Measurements from ENCODE around the gene SSBP4. TPM values are rescaled to one million over a fixed set of nuclear protein-coding genes. Genes with fewer than 3 reads are reported as not detected.

SSBP4 gene
- total RNA-seq, 1 donor from 2014 or later = 119 TPM

DNA sequence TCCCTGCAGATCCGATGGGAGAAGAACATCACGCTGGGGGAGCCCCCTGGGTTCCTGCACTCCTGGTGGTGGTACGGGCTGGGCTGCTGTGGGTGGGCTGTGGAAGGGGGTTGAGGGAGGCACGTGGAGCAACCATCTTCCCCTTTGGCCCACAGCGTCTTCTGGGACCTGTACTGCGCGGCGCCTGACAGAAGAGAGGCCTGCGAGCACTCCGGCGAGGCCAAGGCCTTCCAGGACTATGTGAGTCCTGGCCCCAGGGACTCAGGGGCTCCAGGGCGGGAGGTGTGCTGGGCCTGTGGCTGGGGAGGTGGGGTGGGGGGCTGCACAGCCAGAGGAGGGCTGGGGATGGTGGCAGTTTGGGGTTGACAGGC lies 8.5 kb downstream of the SSBP4 start:
- no peak for DNase-seq (ENCODE audit: low read depth)
- TF ChIP-seq, protein P1, sequence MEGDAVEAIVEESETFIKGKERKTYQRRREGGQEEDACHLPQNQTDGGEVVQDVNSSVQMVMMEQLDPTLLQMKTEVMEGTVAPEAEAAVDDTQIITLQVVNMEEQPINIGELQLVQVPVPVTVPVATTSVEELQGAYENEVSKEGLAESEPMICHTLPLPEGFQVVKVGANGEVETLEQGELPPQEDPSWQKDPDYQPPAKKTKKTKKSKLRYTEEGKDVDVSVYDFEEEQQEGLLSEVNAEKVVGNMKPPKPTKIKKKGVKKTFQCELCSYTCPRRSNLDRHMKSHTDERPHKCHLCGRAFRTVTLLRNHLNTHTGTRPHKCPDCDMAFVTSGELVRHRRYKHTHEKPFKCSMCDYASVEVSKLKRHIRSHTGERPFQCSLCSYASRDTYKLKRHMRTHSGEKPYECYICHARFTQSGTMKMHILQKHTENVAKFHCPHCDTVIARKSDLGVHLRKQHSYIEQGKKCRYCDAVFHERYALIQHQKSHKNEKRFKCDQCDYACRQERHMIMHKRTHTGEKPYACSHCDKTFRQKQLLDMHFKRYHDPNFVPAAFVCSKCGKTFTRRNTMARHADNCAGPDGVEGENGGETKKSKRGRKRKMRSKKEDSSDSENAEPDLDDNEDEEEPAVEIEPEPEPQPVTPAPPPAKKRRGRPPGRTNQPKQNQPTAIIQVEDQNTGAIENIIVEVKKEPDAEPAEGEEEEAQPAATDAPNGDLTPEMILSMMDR (conservative IDR thresholded peaks at IDR 0.05; ENCODE audit: low read depth, low read length) = no peak
- no peak overlapping the region for H3K4me3 ChIP-seq (ENCODE audit: low read depth, low read length)

- DNase-seq (ENCODE audit: low read depth) = no peak
- H3K4me3 ChIP-seq (ENCODE audit: low read depth, low read length) = no peak overlapping the region
- TF ChIP-seq, protein P1 (conservative IDR thresholded peaks at IDR 0.05; ENCODE audit: low read depth, low read length) = no peak
Observed at GRCh38 chr19:18428173-18428786, 9.1 kb downstream of the SSBP4 start.

DNA sequence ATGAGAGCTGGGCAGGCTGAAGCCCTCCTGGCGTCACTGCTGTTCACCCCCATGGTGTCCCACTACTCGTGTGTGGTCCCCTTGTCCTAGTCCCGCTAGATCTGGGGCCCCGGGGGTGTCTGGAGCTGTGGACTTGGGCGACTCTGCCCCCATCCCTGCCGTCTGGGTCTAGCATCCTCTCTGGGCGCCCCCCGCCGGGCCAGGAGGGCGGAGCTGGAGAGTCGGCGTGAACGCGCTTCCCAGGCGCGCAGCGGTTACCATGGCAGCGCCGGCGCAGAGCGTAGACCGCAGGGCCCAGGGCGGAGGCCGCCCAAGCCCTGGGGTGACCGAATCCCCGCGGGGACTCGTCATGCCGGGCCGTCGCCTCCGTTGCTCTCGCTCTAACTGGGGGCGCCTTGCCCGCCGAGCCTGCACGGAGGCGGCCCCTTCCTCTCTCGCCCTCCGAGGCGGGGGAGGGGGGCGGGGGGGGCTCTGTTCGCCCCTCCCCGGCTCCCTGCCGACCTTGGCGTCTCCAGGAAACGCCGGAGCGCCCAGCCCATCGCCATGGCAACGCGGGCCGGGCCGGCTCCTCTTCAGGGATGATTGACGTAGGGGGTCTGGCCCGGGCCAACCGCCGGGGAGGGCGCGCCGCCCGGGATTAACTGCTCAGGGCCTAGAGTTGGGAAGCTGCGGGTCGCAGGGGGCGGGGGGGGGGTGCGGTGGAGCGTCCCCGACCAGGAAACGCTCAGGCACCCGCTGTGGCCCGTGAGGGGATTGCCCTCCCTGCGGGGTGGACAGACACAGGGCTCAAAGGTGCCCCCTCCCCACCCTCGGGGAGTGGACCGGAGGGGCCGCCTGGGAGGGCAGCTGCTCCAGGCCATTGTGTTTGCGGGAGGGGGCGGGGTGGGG lies 9.8 kb downstream of the SSBP4 start:
- TF ChIP-seq, protein P1 (conservative IDR thresholded peaks at IDR 0.05; ENCODE audit: low read depth, low read length) = no peak
- DNase-seq (ENCODE audit: low read depth) = no peak
- no peak overlapping the region for H3K4me3 ChIP-seq (ENCODE audit: low read depth, low read length)

GRCh38 chr19:18429717-18430416 lies 10.7 kb downstream of the SSBP4 start:
- TF ChIP-seq, protein P1 (conservative IDR thresholded peaks at IDR 0.05; ENCODE audit: low read depth, low read length) = no peak

DNA sequence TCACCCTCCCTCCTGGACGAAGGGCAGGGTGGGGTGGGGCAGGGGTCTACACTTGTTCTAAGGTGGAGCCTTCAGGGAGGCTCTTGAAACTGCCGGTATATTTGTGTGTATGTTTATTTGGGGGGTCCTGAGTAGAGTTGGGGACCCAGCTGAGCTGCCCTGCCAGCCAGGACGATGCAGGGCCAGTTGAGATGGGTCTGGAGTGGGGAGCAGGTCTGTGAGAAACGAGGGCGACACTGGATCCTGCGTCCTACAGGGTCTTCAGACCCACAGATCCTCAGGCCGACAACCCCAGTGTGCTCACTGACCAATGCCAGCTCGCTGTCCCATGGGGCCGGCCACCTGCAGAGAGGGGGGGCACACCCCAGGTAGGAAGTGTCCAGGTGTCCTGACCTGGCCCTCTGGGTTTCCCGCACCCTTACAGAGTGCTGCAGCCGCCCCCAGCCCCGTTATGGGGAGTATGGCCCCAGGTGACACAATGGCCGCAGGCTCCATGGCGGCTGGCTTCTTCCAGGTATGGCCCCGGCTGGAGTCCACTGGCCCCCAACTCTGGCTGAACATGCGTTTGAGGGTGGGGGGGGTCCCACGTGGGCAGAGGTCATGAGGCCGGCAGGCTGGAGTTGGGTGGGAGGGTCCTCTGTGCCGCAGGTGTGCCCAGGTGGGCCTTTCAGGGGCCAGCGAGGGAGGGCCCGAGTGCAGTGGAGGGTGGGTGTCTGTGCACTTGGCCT lies 11.4 kb downstream of the SSBP4 start:
- H3K4me3 ChIP-seq (ENCODE audit: low read depth, low read length) = no peak overlapping the region
- DNase-seq (ENCODE audit: low read depth) = no peak
- TF ChIP-seq, protein P1 (conservative IDR thresholded peaks at IDR 0.05; ENCODE audit: low read depth, low read length) = no peak

More at GRCh38 chr19:18429717-18430416, 10.7 kb downstream of the SSBP4 start:
- no peak for DNase-seq (ENCODE audit: low read depth)
- H3K4me3 ChIP-seq (ENCODE audit: low read depth, low read length) = no peak overlapping the region

GRCh38 chr19:18431351-18432197 lies 12.4 kb downstream of the SSBP4 start:
- no peak for DNase-seq (ENCODE audit: low read depth)
- TF ChIP-seq, protein P1 (conservative IDR thresholded peaks at IDR 0.05; ENCODE audit: low read depth, low read length) = no peak
- H3K4me3 ChIP-seq (ENCODE audit: low read depth, low read length) = no peak overlapping the region

Data from epithelial cell of proximal tubule (primary cell).